H9 (cell line): ENCODE data around the gene CCR9. TPM values are rescaled to one million over a fixed set of nuclear protein-coding genes. Genes with fewer than 3 reads are reported as not detected.

Experiments
- DNase-seq: peaks from one replicate; pipeline ENCODE4 v3.0.0-alpha.2; 2017
- H2AFZ ChIP-seq: one replicate; pipeline ENCODE4 v1.6.1; 2013; ENCODE audit warnings: mild to moderate bottlenecking, low read length, control low read depth, moderate library complexity
- H2AK5ac ChIP-seq: 2 replicates; pipeline ENCODE4 v1.6.1; 2013; ENCODE audit warnings: low read length, control low read depth, mixed read lengths; ENCODE audit not compliant: insufficient read length
- H2BK120ac ChIP-seq: one replicate; pipeline ENCODE4 v1.6.1; 2013; ENCODE audit warnings: low read depth, mild to moderate bottlenecking, low read length, control low read depth, inconsistent platforms; ENCODE audit not compliant: poor library complexity, severe bottlenecking
- H2BK12ac ChIP-seq: 2 replicates; pipeline ENCODE4 v1.6.1; 2013; ENCODE audit warnings: low read length, control low read depth, mixed read lengths, low read depth; ENCODE audit not compliant: insufficient read length
- H2BK15ac ChIP-seq: 2 replicates; pipeline ENCODE4 v1.6.1; 2013; ENCODE audit warnings: low read depth, low read length, control low read depth
- H2BK20ac ChIP-seq: one replicate; pipeline ENCODE4 v1.6.1; 2013; ENCODE audit warnings: low read depth, mild to moderate bottlenecking, low read length, control low read depth, inconsistent platforms; ENCODE audit not compliant: poor library complexity, severe bottlenecking
- H2BK5ac ChIP-seq: 2 replicates; pipeline ENCODE4 v1.6.1; 2013; ENCODE audit warnings: low read length, control low read depth, mixed read lengths; ENCODE audit not compliant: insufficient read length
- H3K14ac ChIP-seq: 2 replicates; pipeline ENCODE4 v1.6.1; 2013; ENCODE audit warnings: low read length, control low read depth; ENCODE audit not compliant: insufficient read depth
- H3K18ac ChIP-seq: 2 replicates; pipeline ENCODE4 v1.6.1; 2013; ENCODE audit warnings: low read depth, mild to moderate bottlenecking, mixed read lengths, low read length, control low read depth; ENCODE audit not compliant: insufficient read length
- H3K23ac ChIP-seq: 2 replicates; pipeline ENCODE4 v1.6.1; 2013; ENCODE audit warnings: low read length, control low read depth, mixed read lengths, low read depth; ENCODE audit not compliant: insufficient read length
- H3K23me2 ChIP-seq: 2 replicates; pipeline ENCODE4 v1.6.1; 2013; ENCODE audit warnings: low read depth, mild to moderate bottlenecking, mixed read lengths, low read length, control low read depth; ENCODE audit not compliant: insufficient read length, poor library complexity, severe bottlenecking
- H3K27ac ChIP-seq: 2 replicates; pipeline ENCODE4 v1.5.1; 2013; ENCODE audit warnings: low read length, control low read depth, mixed read lengths, low read depth; ENCODE audit not compliant: insufficient read length
- H3K27me3 ChIP-seq: 2 replicates; pipeline ENCODE4 v1.6.1; 2013; ENCODE audit warnings: low read length, control low read depth, inconsistent platforms; ENCODE audit not compliant: insufficient read depth
- H3K4ac ChIP-seq: 2 replicates; pipeline ENCODE4 v1.6.1; 2013; ENCODE audit warnings: low read depth, mild to moderate bottlenecking, control low read depth, inconsistent platforms, low read length, moderate library complexity
- H3K4me1 ChIP-seq: 2 replicates; pipeline ENCODE4 v1.6.1; 2013; ENCODE audit warnings: low read length, control low read depth, inconsistent platforms; ENCODE audit not compliant: insufficient read depth
- H3K4me2 ChIP-seq: 2 replicates; pipeline ENCODE4 v1.6.1; 2013; ENCODE audit warnings: low read length, control low read depth, mixed read lengths; ENCODE audit not compliant: insufficient read length, insufficient read depth
- H3K56ac ChIP-seq: 2 replicates; pipeline ENCODE4 v1.6.1; 2013; ENCODE audit warnings: low read depth, mild to moderate bottlenecking, mixed read lengths, low read length, control low read depth; ENCODE audit not compliant: insufficient read length
- H3K79me1 ChIP-seq: 2 replicates; pipeline ENCODE4 v1.6.1; 2013; ENCODE audit warnings: low read depth, mild to moderate bottlenecking, moderate library complexity, low read length, control low read depth, inconsistent platforms; ENCODE audit not compliant: insufficient read depth, poor library complexity, severe bottlenecking
- H3K79me2 ChIP-seq: 2 replicates; pipeline ENCODE4 v1.6.1; 2013; ENCODE audit warnings: low read length, control low read depth, inconsistent platforms; ENCODE audit not compliant: insufficient read depth
- H3K9ac ChIP-seq: 2 replicates; pipeline ENCODE4 v1.6.1; 2013; ENCODE audit warnings: low read length, control low read depth, mixed read lengths; ENCODE audit not compliant: insufficient read length; ENCODE audit errors: extremely low read depth
- H3K9me3 ChIP-seq: one replicate; pipeline ENCODE4 v1.6.1; 2013; ENCODE audit warnings: low read depth, low read length, inconsistent platforms; ENCODE audit not compliant: control insufficient read depth
- H3T11ph ChIP-seq: one replicate; pipeline ENCODE4 v1.6.1; 2013; ENCODE audit warnings: mild to moderate bottlenecking, low read length, control low read depth, inconsistent platforms
- H4K20me1 ChIP-seq: one replicate; pipeline ENCODE4 v1.6.1; 2013; ENCODE audit not compliant: control insufficient read depth, insufficient read length, insufficient read depth
- H4K5ac ChIP-seq: 2 replicates; pipeline ENCODE4 v1.6.1; 2013; ENCODE audit warnings: low read depth, mild to moderate bottlenecking, mixed read lengths, low read length, control low read depth; ENCODE audit not compliant: insufficient read length
- H4K8ac ChIP-seq: replicated peaks from 2 replicates; pipeline ENCODE4 v1.6.1; 2013; ENCODE audit warnings: low read length, control low read depth, mixed read lengths, low read depth; ENCODE audit not compliant: insufficient read length
- H4K91ac ChIP-seq: 2 replicates; pipeline ENCODE4 v1.6.1; 2013; ENCODE audit warnings: low read depth, mild to moderate bottlenecking, moderate library complexity, mixed read lengths, low read length, control low read depth; ENCODE audit not compliant: insufficient read length
- H3K27ac Mint-ChIP-seq, 3 experiments: 2 replicates in 2 of 3; 3 replicates in 1 of 3; pipeline ENCODE4 v1.8.0; 2020 to 2021; ENCODE audit warnings: mixed read lengths in 3 of 3, mild to moderate bottlenecking in 1 of 3, moderate library complexity in 1 of 3
- H3K27me3 Mint-ChIP-seq: 2 replicates; pipeline ENCODE4 v1.8.0; 2021; ENCODE audit warnings: low read depth, mild to moderate bottlenecking, moderate library complexity, mixed read lengths
- H3K36me3 Mint-ChIP-seq, 3 experiments: 2 replicates in 2 of 3; 3 replicates in 1 of 3; pipeline ENCODE4 v1.8.0; 2020 to 2021; ENCODE audit warnings: low read depth in 3 of 3, mixed read lengths in 3 of 3; ENCODE audit not compliant: insufficient read depth in 1 of 3
- H3K4me1 Mint-ChIP-seq, 2 experiments: 2 replicates each; pipeline ENCODE4 v1.8.0; 2020; ENCODE audit warnings: mixed read lengths in 2 of 2
- H3K4me3 Mint-ChIP-seq, 2 experiments: 2 replicates in 1 of 2; 3 replicates in 1 of 2; pipeline ENCODE4 v1.8.0; 2020 to 2021; ENCODE audit warnings: mild to moderate bottlenecking in 2 of 2, mixed read lengths in 2 of 2, moderate library complexity in 1 of 2
- H3K9me3 Mint-ChIP-seq, 2 experiments: 2 replicates in 1 of 2; 3 replicates in 1 of 2; pipeline ENCODE4 v1.8.0; 2020; ENCODE audit warnings: mild to moderate bottlenecking in 2 of 2, mixed read lengths in 2 of 2, moderate library complexity in 1 of 2
- WGBS: extraction: QIAGEN DNeasy Blood & Tissue Kit; methylation state at CpG from one replicate; pipeline ENCODE4 v1.1.7; 2013; ENCODE audit warnings: missing lambda C conversion rate, low lambda C conversion rate, mixed read lengths; ENCODE audit not compliant: insufficient read length; ENCODE audit errors: extremely low coverage; 5-methylcytosine and 5-hydroxymethylcytosine counted together
- total RNA-seq: library from RNA; stranded (reverse); gene quantifications from 2 replicates; pipeline ENCODE4 v1.2.1, GENCODE V29; 2021
- TF ChIP-seq, protein P1 (sequence below): fragments of 200-600 bp; sonication (generic); conservative IDR thresholded peaks from 3 replicates; pipeline ENCODE4 v1.8.0; 2021; ENCODE audit warnings: antibody characterized with exemption, mild to moderate bottlenecking

CCR9 gene
- total RNA-seq, 1 experiment from 2014 or later = not detected

GRCh38 chr3:45887285-45887684 lies 942 bp downstream of the CCR9 start:
- H3K4ac ChIP-seq = no peak overlapping the region
- H2BK15ac ChIP-seq = no peak overlapping the region
- Mint-ChIP-seq H3K9me3 (no peaks in the 10 kb centered on the region), H3K27me3 (peaks cover 10% of the 10 kb centered on the region), H3K36me3 (no peaks in the 10 kb centered on the region), H3K4me3 (no peak overlapping the region), H3K27ac (no peak overlapping the region; a peak in 1 of 7 replicates), H3K4me1 (peaks cover 9 to 10% of the 10 kb centered on the region in 2 experiments)
- no peaks in the 10 kb centered on the region for H3K79me1 ChIP-seq
- no peak overlapping the region for H2AK5ac ChIP-seq
- WGBS = no CpG with 5 or more reads among the region's 4 CpGs
- TF ChIP-seq, protein P1, sequence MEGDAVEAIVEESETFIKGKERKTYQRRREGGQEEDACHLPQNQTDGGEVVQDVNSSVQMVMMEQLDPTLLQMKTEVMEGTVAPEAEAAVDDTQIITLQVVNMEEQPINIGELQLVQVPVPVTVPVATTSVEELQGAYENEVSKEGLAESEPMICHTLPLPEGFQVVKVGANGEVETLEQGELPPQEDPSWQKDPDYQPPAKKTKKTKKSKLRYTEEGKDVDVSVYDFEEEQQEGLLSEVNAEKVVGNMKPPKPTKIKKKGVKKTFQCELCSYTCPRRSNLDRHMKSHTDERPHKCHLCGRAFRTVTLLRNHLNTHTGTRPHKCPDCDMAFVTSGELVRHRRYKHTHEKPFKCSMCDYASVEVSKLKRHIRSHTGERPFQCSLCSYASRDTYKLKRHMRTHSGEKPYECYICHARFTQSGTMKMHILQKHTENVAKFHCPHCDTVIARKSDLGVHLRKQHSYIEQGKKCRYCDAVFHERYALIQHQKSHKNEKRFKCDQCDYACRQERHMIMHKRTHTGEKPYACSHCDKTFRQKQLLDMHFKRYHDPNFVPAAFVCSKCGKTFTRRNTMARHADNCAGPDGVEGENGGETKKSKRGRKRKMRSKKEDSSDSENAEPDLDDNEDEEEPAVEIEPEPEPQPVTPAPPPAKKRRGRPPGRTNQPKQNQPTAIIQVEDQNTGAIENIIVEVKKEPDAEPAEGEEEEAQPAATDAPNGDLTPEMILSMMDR = no peak
- no peaks in the 10 kb centered on the region for H3K4me1 ChIP-seq
- H4K5ac ChIP-seq = no peak overlapping the region
- H3T11ph ChIP-seq = no peak overlapping the region
- H3K9me3 ChIP-seq = no peaks in the 10 kb centered on the region
- no peak overlapping the region for H4K91ac ChIP-seq
- H3K79me2 ChIP-seq = no peaks in the 10 kb centered on the region
- H3K9ac ChIP-seq = no peak overlapping the region
- H3K4me2 ChIP-seq = no peak overlapping the region
- H2BK20ac ChIP-seq = no peak overlapping the region
- no peaks in the 10 kb centered on the region for H3K27me3 ChIP-seq
- H3K23ac ChIP-seq = no peak overlapping the region
- no peak for DNase-seq
- no peaks in the 10 kb centered on the region for H4K20me1 ChIP-seq
- H3K14ac ChIP-seq = no peak overlapping the region
- H3K23me2 ChIP-seq = no peaks in the 10 kb centered on the region
- no peak overlapping the region for H2BK120ac ChIP-seq
- H2AFZ ChIP-seq = no peak overlapping the region
- no peak overlapping the region for H3K56ac ChIP-seq
- no peak overlapping the region for H3K27ac ChIP-seq
- no peak overlapping the region for H2BK12ac ChIP-seq
- H4K8ac ChIP-seq = no peak overlapping the region
- H3K18ac ChIP-seq = no peak overlapping the region
- no peak overlapping the region for H2BK5ac ChIP-seq
